ENCODE results near the gene STK4. TPM values are rescaled to one million over a fixed set of nuclear protein-coding genes. Genes with fewer than 3 reads are reported as not detected.

The STK4 gene
- total RNA-seq, 2 donors from 2014 or later = 157 to 264 TPM

DNA sequence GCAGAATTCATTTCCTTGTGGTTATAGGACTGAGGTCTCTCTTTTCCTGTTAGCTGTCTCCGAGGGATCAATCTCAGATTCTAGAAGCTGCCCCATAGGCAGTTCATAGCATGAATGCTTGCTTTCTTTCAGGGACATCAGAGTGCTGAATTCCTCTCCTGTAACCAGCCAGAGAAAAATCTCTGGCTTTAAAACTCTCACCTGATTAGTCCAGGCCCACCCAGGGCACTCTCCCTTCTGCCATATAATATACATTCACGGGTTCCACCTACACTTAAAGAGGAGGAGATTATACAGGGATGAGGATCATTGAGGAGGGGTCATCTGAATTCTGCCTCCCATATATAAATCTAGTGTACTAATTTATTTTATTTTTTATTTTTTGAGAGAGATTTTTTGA is 136.8 kb downstream of the STK4 start:
- H3K36me3 Mint-ChIP-seq = no peaks in the 10 kb centered on the region
- peaks cover 0 to 8% of the 10 kb centered on the region in 2 donors for H3K4me1 Mint-ChIP-seq (ENCODE audit: low read depth in 2 of 2)
- DNase-seq (ENCODE audit: low spot score) (no peak), ATAC-seq (no peak)
- H3K27ac Mint-ChIP-seq = no peak overlapping the region
- H3K9me3 Mint-ChIP-seq = no peaks in the 10 kb centered on the region
- peaks cover 31 to 45% of the 10 kb centered on the region in 2 donors for H3K27me3 Mint-ChIP-seq
- no peak overlapping the region for H3K4me3 Mint-ChIP-seq

DNA sequence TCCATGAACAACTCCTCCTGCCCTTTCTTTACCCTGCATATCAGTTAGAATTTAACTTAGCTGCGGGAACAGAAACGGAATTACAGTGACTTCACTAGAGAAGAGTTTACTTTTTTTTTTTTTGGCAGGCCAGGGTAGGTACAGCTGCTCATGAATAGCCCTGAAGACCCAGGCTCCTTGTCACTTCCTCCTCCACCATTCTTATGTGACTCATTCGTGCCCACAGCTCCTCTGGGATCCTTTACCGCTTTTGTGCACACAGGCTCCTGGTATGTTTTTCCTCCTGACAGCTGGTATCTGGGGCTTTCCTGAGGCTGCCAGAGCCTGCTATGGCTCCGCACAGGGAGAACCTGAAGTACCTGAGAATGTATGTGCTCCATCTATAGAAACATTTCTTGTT is 138.5 kb downstream of the STK4 start:
- Mint-ChIP-seq H3K27ac (no peak overlapping the region), H3K27me3 (peaks cover 24 to 34% of the 10 kb centered on the region in 2 donors), H3K36me3 (no peaks in the 10 kb centered on the region), H3K4me1 (ENCODE audit: low read depth in 2 of 2) (peaks cover 0 to 3% of the 10 kb centered on the region in 2 donors), H3K4me3 (no peak overlapping the region), H3K9me3 (no peaks in the 10 kb centered on the region)
- no peak for ATAC-seq
- DNase-seq (ENCODE audit: low spot score) = no peak

- Mint-ChIP-seq H3K27ac (no peak overlapping the region), H3K36me3 (no peaks in the 10 kb centered on the region), H3K4me3 (no peak overlapping the region), H3K9me3 (no peaks in the 10 kb centered on the region), H3K27me3 (peaks cover 18 to 28% of the 10 kb centered on the region in 2 donors), H3K4me1 (ENCODE audit: low read depth in 2 of 2) (peaks cover 0 to 3% of the 10 kb centered on the region in 2 donors)
- no peak for ATAC-seq
- DNase-seq (ENCODE audit: low spot score) = no peak
These were observed 139.0 kb downstream of the STK4 start for GRCh38 chr20:45105317-45105716.

DNA sequence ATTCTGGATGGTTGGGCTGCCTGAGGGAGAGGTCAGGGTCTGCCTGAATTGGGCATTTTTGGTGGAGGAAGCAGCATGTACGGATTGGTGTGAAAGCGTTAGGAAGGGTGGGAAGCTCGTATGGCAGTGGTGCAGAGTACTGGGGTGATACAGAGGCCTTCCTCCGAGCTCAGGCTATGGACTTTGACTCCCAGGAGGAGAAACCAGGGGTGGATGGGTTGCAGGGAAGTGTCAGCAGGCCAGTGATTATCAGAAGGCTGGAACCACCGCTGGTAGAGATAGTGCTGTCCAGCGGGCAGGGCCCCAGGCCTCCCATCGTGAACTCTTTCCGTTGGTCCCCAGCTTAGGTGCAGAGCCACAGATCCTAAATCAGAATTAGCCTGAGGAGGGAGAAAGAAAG is 143.3 kb downstream of the STK4 start:
- DNase-seq (ENCODE audit: low spot score) = no peak
- Mint-ChIP-seq H3K27me3 (peaks cover 6 to 12% of the 10 kb centered on the region in 2 donors), H3K4me1 (ENCODE audit: low read depth in 2 of 2) (no peaks in the 10 kb centered on the region), H3K9me3 (no peaks in the 10 kb centered on the region), H3K27ac (no peak overlapping the region), H3K4me3 (no peak overlapping the region), H3K36me3 (no peaks in the 10 kb centered on the region)
- no peak for ATAC-seq

- Mint-ChIP-seq H3K4me1 (ENCODE audit: low read depth in 2 of 2) (peaks cover 0 to 3% of the 10 kb centered on the region in 2 donors), H3K27ac (no peak overlapping the region), H3K9me3 (no peaks in the 10 kb centered on the region), H3K36me3 (no peaks in the 10 kb centered on the region), H3K27me3 (peaks cover 0 to 7% of the 10 kb centered on the region in 2 donors), H3K4me3 (no peak overlapping the region)
- ATAC-seq = no peak
- DNase-seq (ENCODE audit: low spot score) = no peak
These were observed 144.0 kb downstream of the STK4 start for GRCh38 chr20:45110301-45110700.

- DNase-seq (ENCODE audit: low spot score) (no peak), ATAC-seq (no peak)
- H3K9me3 Mint-ChIP-seq = no peaks in the 10 kb centered on the region
- H3K27ac Mint-ChIP-seq = no peak overlapping the region
- peaks cover 0 to 7% of the 10 kb centered on the region in 2 donors for H3K27me3 Mint-ChIP-seq
- no peaks in the 10 kb centered on the region for H3K36me3 Mint-ChIP-seq
- peaks cover 0 to 3% of the 10 kb centered on the region in 2 donors for H3K4me1 Mint-ChIP-seq (ENCODE audit: low read depth in 2 of 2)
- H3K4me3 Mint-ChIP-seq = no peak overlapping the region
These were observed 145.0 kb downstream of the STK4 start for GRCh38 chr20:45111285-45111684.

- H3K36me3 Mint-ChIP-seq = no peaks in the 10 kb centered on the region
- peaks cover 0 to 7% of the 10 kb centered on the region in 2 donors for H3K27me3 Mint-ChIP-seq
- no peak overlapping the region for H3K4me3 Mint-ChIP-seq
- DNase-seq (ENCODE audit: low spot score) (no peak), ATAC-seq (no peak)
- no peaks in the 10 kb centered on the region for H3K9me3 Mint-ChIP-seq
- H3K4me1 Mint-ChIP-seq (ENCODE audit: low read depth in 2 of 2) = peaks cover 0 to 3% of the 10 kb centered on the region in 2 donors
- no peak overlapping the region for H3K27ac Mint-ChIP-seq
These were observed 145.6 kb downstream of the STK4 start for GRCh38 chr20:45111799-45112471.

- Mint-ChIP-seq H3K4me3 (no peak overlapping the region), H3K27me3 (peaks cover 5% of the 10 kb centered on the region in 2 donors), H3K9me3 (no peaks in the 10 kb centered on the region), H3K4me1 (ENCODE audit: low read depth in 2 of 2) (peaks cover 0 to 3% of the 10 kb centered on the region in 2 donors), H3K36me3 (no peaks in the 10 kb centered on the region), H3K27ac (no peak overlapping the region)
- no peak for DNase-seq (ENCODE audit: low spot score)
- no peak for ATAC-seq
These were observed 146.4 kb downstream of the STK4 start for GRCh38 chr20:45112754-45113153.

DNA sequence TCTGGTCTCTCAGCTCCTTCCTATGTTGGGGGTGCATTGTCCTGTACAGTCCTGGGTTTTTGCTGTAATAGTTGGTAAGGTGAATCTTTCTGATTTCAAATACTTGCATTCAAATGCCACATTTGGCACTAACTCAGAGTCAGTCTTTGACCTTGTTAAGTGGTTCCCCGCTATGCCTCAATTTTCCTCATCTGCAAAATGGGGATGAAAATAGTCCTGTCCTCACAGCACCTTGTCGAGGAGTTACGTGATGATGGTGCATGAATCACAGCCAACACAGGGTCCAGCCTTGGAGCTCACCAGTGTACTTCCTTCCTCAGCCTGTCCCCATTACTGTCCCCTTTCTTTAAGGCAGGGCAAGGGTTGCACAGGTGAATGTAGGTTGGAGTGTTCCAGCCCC is 147.6 kb downstream of the STK4 start:
- H3K4me1 Mint-ChIP-seq (ENCODE audit: low read depth in 2 of 2) = peaks cover 0 to 3% of the 10 kb centered on the region in 2 donors
- peaks cover 5 to 10% of the 10 kb centered on the region in 2 donors for H3K27me3 Mint-ChIP-seq
- H3K36me3 Mint-ChIP-seq = no peaks in the 10 kb centered on the region
- no peak for DNase-seq (ENCODE audit: low spot score)
- no peak for ATAC-seq
- no peaks in the 10 kb centered on the region for H3K9me3 Mint-ChIP-seq
- H3K27ac Mint-ChIP-seq = no peak overlapping the region
- H3K4me3 Mint-ChIP-seq = no peak overlapping the region

- Mint-ChIP-seq H3K9me3 (no peaks in the 10 kb centered on the region), H3K36me3 (no peaks in the 10 kb centered on the region), H3K4me1 (ENCODE audit: low read depth in 2 of 2) (peaks cover 0 to 3% of the 10 kb centered on the region in 2 donors), H3K27ac (no peak within 1 kb of the TSS), H3K27me3 (peaks cover 5 to 10% of the 10 kb centered on the region in 2 donors), H3K4me3 (no peak within 1 kb of the TSS)
- DNase-seq (ENCODE audit: low spot score) = no peak
- ATAC-seq = peak in 1 of 2 donors; percentile 56
These were observed 148.4 kb downstream of the STK4 start, which contains the start of gene WFDC5 for GRCh38 chr20:45114465-45115385. Gene WFDC5, minus strand, starts transcription at chr20:45115174. Its CDS starts 91 bp downstream, at chr20:45115083.

GRCh38 chr20:45115386-45115774 is 149.1 kb downstream of the STK4 start:
- Mint-ChIP-seq H3K4me3 (no peak overlapping the region), H3K9me3 (no peaks in the 10 kb centered on the region), H3K27ac (no peak overlapping the region), H3K27me3 (peaks cover 8 to 15% of the 10 kb centered on the region in 2 donors), H3K4me1 (ENCODE audit: low read depth in 2 of 2) (peaks cover 0 to 3% of the 10 kb centered on the region in 2 donors), H3K36me3 (no peaks in the 10 kb centered on the region)
- DNase-seq (ENCODE audit: low spot score) (no peak), ATAC-seq (no peak)

GRCh38 chr20:45115829-45116228 is 149.5 kb downstream of the STK4 start:
- ATAC-seq = no peak
- Mint-ChIP-seq H3K27me3 (peaks cover 9 to 18% of the 10 kb centered on the region in 2 donors), H3K4me3 (no peak overlapping the region), H3K4me1 (ENCODE audit: low read depth in 2 of 2) (peaks cover 0 to 3% of the 10 kb centered on the region in 2 donors), H3K9me3 (no peaks in the 10 kb centered on the region), H3K36me3 (no peaks in the 10 kb centered on the region), H3K27ac (no peak overlapping the region)
- no peak for DNase-seq (ENCODE audit: low spot score)

GRCh38 chr20:45117581-45117980 is 151.3 kb downstream of the STK4 start:
- H3K4me3 Mint-ChIP-seq = no peak overlapping the region
- no peaks in the 10 kb centered on the region for H3K36me3 Mint-ChIP-seq
- peaks cover 19 to 29% of the 10 kb centered on the region in 2 donors for H3K27me3 Mint-ChIP-seq
- DNase-seq (ENCODE audit: low spot score) (no peak), ATAC-seq (no peak)
- H3K27ac Mint-ChIP-seq = no peak overlapping the region
- no peaks in the 10 kb centered on the region for H3K9me3 Mint-ChIP-seq
- peaks cover 0 to 3% of the 10 kb centered on the region in 2 donors for H3K4me1 Mint-ChIP-seq (ENCODE audit: low read depth in 2 of 2)

GRCh38 chr20:45118028-45118427 is 151.7 kb downstream of the STK4 start:
- Mint-ChIP-seq H3K27me3 (peaks cover 21 to 32% of the 10 kb centered on the region in 2 donors), H3K4me1 (ENCODE audit: low read depth in 2 of 2) (peaks cover 0 to 3% of the 10 kb centered on the region in 2 donors), H3K36me3 (no peaks in the 10 kb centered on the region), H3K4me3 (no peak overlapping the region), H3K27ac (no peak overlapping the region), H3K9me3 (no peaks in the 10 kb centered on the region)
- DNase-seq (ENCODE audit: low spot score) (no peak), ATAC-seq (no peak)

All from natural killer cell treated with Interleukin-12 subunit alpha and Interleukin-12 subunit beta and Interleukin-15 and Interleukin-18, amount 100 ng/mL, for 72 hours (primary cell).